COR-L47 (cell line): ENCODE measurements around the gene LEO1.

Experiments used
- DNase-seq: peaks from one replicate; lab custom pipeline; 2025; lab: John Stamatoyannopoulos, UW

LEO1 gene

GRCh38 chr15:51971375-51972133 lies at the start of gene LEO1:
Gene LEO1 (minus strand): TSS chr15:51971778. CDS start chr15:51971745, 33 bp downstream.
- DNase-seq = peak; percentile 99

GRCh38 chr15:52021128-52021671 lies 49.6 kb upstream of the LEO1 start:
- no peak for DNase-seq

GRCh38 chr15:52020221-52021085 lies 48.9 kb upstream of the LEO1 start:
- DNase-seq = no peak

- DNase-seq = peak; percentile 58
Measured at GRCh38 chr15:52019394-52020220, 48.0 kb upstream of the LEO1 start.

GRCh38 chr15:52018693-52019393 lies 47.3 kb upstream of the LEO1 start, which contains the start of gene MAPK6:
Gene MAPK6 (plus strand): TSS chr15:52019219. CDS start chr15:52046461, 27,242 bp downstream.
- DNase-seq = peak; percentile 86

- no peak for DNase-seq
Measured at GRCh38 chr15:52018244-52018643, 46.7 kb upstream of the LEO1 start.

GRCh38 chr15:52016316-52016715 lies 44.7 kb upstream of the LEO1 start:
- no peak for DNase-seq

GRCh38 chr15:52014616-52015015 lies 43.0 kb upstream of the LEO1 start:
- no peak for DNase-seq

- DNase-seq = no peak
Measured at GRCh38 chr15:52013151-52013791, 41.7 kb upstream of the LEO1 start.

- DNase-seq = peak; percentile 60
Measured at GRCh38 chr15:52012210-52012609, 40.6 kb upstream of the LEO1 start.

GRCh38 chr15:52011711-52012144 lies 40.1 kb upstream of the LEO1 start:
- DNase-seq = peak; percentile 85

GRCh38 chr15:52010633-52011595 lies 39.3 kb upstream of the LEO1 start:
- peak; percentile 15 for DNase-seq

- DNase-seq = peak; percentile 70
Measured at GRCh38 chr15:52008698-52009434, 37.3 kb upstream of the LEO1 start.

GRCh38 chr15:52008359-52008697 lies 36.8 kb upstream of the LEO1 start:
- DNase-seq = no peak

- no peak for DNase-seq
Measured at GRCh38 chr15:52006702-52007340, 35.2 kb upstream of the LEO1 start.

GRCh38 chr15:52005748-52006701 lies 34.4 kb upstream of the LEO1 start:
- no peak for DNase-seq

GRCh38 chr15:52004806-52005205 lies 33.2 kb upstream of the LEO1 start:
- no peak for DNase-seq
